ENCODE measurements around the gene FADS2.
"Not testable (repeated sequence)": the region's sequence is repeated elsewhere in the genome, so short reads cannot be mapped to it uniquely, and the experiment has no call there.

FADS2 gene

GRCh38 chr11:61879152-61879551 lies 51.1 kb downstream of the FADS2 start:
- Histone ChIP-seq H3K36me3 (no peaks in the 10 kb centered on the region), H3K27ac (no peak overlapping the region), H3K4me3 (ENCODE audit: low read depth, low read length) (no peak overlapping the region), H3K9me3 (ENCODE audit: severe bottlenecking) (no peaks in the 10 kb centered on the region), H3K27me3 (ENCODE audit: insufficient read depth, low read depth, severe bottlenecking) (no peaks in the 10 kb centered on the region)
- TF ChIP-seq CTCF (IDR thresholded peaks at IDR 0.05; ENCODE audit: low read depth, low read length): no peak
- DNase-seq: no peak

GRCh38 chr11:61880031-61880430 lies 51.9 kb downstream of the FADS2 start:
- no peak for TF ChIP-seq CTCF (IDR thresholded peaks at IDR 0.05; ENCODE audit: low read depth, low read length)
- H3K9me3 ChIP-seq (ENCODE audit: severe bottlenecking): no peaks in the 10 kb centered on the region
- no peak overlapping the region for H3K27ac ChIP-seq
- DNase-seq: no peak
- no peak overlapping the region for H3K4me3 ChIP-seq (ENCODE audit: low read depth, low read length)
- no peaks in the 10 kb centered on the region for H3K27me3 ChIP-seq (ENCODE audit: insufficient read depth, low read depth, severe bottlenecking)
- H3K36me3 ChIP-seq: no peaks in the 10 kb centered on the region

- Histone ChIP-seq H3K27ac (no peak overlapping the region), H3K4me3 (ENCODE audit: low read depth, low read length) (no peak overlapping the region), H3K9me3 (ENCODE audit: severe bottlenecking) (no peaks in the 10 kb centered on the region), H3K27me3 (ENCODE audit: insufficient read depth, low read depth, severe bottlenecking) (no peaks in the 10 kb centered on the region), H3K36me3 (no peaks in the 10 kb centered on the region)
- TF ChIP-seq CTCF (IDR thresholded peaks at IDR 0.05; ENCODE audit: low read depth, low read length): no peak
- no peak for DNase-seq
Measured at GRCh38 chr11:61880454-61880853, 52.4 kb downstream of the FADS2 start.

- Histone ChIP-seq H3K27me3 (ENCODE audit: insufficient read depth, low read depth, severe bottlenecking) (no peaks in the 10 kb centered on the region), H3K4me3 (ENCODE audit: low read depth, low read length) (no peak overlapping the region), H3K27ac (no peak overlapping the region), H3K9me3 (ENCODE audit: severe bottlenecking) (no peaks in the 10 kb centered on the region), H3K36me3 (no peaks in the 10 kb centered on the region)
- TF ChIP-seq CTCF (IDR thresholded peaks at IDR 0.05; ENCODE audit: low read depth, low read length): no peak
- no peak for DNase-seq
Measured at GRCh38 chr11:61881397-61881796, 53.3 kb downstream of the FADS2 start.

GRCh38 chr11:61882267-61882666 lies 54.2 kb downstream of the FADS2 start:
- not testable (repeated sequence) for H3K9me3 ChIP-seq (ENCODE audit: severe bottlenecking); H3K4me3 ChIP-seq (ENCODE audit: low read depth, low read length); DNase-seq; H3K36me3 ChIP-seq; H3K27me3 ChIP-seq (ENCODE audit: insufficient read depth, low read depth, severe bottlenecking); H3K27ac ChIP-seq

GRCh38 chr11:61882879-61883278 lies 54.8 kb downstream of the FADS2 start:
- Histone ChIP-seq H3K4me3 (ENCODE audit: low read depth, low read length) (no peak overlapping the region), H3K27me3 (ENCODE audit: insufficient read depth, low read depth, severe bottlenecking) (no peaks in the 10 kb centered on the region), H3K36me3 (no peaks in the 10 kb centered on the region), H3K27ac (no peak overlapping the region), H3K9me3 (ENCODE audit: severe bottlenecking) (no peaks in the 10 kb centered on the region)
- TF ChIP-seq CTCF (IDR thresholded peaks at IDR 0.05; ENCODE audit: low read depth, low read length): no peak
- DNase-seq: no peak

Measured in WERI-Rb-1 (cell line).